ENCODE results near the gene CDC7. TPM values are rescaled to one million over a fixed set of nuclear protein-coding genes. Genes with fewer than 3 reads are reported as not detected.

CDC7 gene
- total and polyA plus RNA-seq, 2 of the 13 experiments (the other 11 are each of a cell fraction or from before 2014, with no cell fraction given), result 2.5 to 12.6 TPM

DNA sequence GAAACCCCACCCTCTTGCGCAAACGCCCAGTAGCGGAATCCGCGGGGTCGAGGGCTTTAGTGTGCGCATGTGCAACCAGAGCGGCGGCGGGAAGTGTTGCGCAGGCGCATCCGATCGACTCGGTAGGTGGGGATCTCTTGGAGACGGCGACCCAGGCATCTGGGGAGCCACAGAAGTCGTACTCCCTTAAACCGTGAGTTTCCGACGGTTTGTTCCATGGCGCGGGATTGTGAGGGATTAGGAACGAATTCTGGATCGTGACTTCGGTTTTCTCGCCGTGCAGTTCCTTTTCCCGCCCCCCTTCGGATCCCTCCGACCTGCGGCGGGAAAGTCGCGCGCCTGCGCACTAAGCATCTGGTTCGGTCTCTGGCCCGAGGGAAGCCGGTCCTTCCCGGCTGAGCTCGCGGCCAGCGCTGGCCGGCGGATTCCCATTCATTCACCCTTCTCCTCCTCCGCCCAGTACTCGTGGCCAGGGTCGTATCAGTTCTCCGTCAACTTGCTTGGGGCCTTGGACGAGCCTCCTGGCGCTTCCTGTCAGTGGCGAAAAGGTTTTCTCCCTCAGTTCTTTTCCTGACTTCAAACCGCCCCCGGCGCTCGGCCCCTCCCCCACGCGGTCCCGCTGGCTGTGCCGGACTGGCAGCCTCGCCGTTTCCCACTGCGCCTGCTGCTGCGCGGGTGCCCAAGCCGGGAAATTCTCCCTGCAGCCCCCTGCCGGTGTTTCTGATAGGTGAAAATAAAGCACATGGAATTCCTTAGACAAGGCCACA lies at the start of gene CDC7 (continued):
- TF ChIP-seq RBFOX2 (IDR thresholded peaks at IDR 0.05; ENCODE audit: low read depth, low read length), result peak; percentile 50; the same call in 1 of the 2 replicates
- TF ChIP-seq ZNF781 (CRISPR knock-in tag; IDR thresholded peaks at IDR 0.05; ENCODE audit: borderline replicate concordance, not compliant biosample characterization), result peak; percentile 40
- TF ChIP-seq PHF8 (CRISPR knock-in tag; IDR thresholded peaks at IDR 0.05), result peak; percentile 60
- TF ChIP-seq ZNF660 (CRISPR knock-in tag; IDR thresholded peaks at IDR 0.05; ENCODE audit: borderline replicate concordance, low read depth), result no peak
- no peak for TF ChIP-seq SRSF9 (IDR thresholded peaks at IDR 0.05; ENCODE audit: borderline replicate concordance, insufficient read depth, low read depth, low read length, poor library complexity, severe bottlenecking)
- no peak for TF ChIP-seq SP1 (IDR thresholded peaks at IDR 0.05)
- TF ChIP-seq SP1 (CRISPR knock-in tag; IDR thresholded peaks at IDR 0.05), result 0 out of 2 replicates have a peak, but pooled peaks have one; percentile 12
- TF ChIP-seq ZNF160 (CRISPR knock-in tag; IDR thresholded peaks at IDR 0.05), result peak; percentile 43; the same call in 1 of the 2 replicates
- TF ChIP-seq ZNF256 (CRISPR knock-in tag; conservative IDR thresholded peaks at IDR 0.05), result 0 out of 2 replicates have a peak, but pooled peaks have one; percentile 19
- TF ChIP-seq ZBTB7A (CRISPR knock-in tag; IDR thresholded peaks at IDR 0.05), result peak; percentile 69
- TF ChIP-seq, protein P1, sequence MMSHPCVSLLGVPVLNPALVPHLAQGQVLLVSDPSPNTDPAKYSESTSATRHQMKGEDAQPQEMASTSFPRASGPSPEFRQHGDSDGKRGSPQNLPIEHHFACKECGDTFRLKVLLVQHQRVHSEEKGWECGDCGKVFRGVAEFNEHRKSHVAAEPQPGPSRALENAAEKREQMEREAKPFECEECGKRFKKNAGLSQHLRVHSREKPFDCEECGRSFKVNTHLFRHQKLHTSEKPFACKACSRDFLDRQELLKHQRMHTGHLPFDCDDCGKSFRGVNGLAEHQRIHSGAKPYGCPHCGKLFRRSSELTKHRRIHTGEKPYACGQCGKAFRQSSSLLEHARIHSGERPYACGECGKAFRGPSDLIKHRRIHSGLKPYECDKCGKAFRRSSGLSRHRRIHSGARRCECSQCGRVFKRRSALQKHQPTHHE (CRISPR knock-in tag; IDR thresholded peaks at IDR 0.05; ENCODE audit: borderline replicate concordance), result peak; percentile 43; the same call in 1 of the 2 replicates
- TF ChIP-seq, protein P2, sequence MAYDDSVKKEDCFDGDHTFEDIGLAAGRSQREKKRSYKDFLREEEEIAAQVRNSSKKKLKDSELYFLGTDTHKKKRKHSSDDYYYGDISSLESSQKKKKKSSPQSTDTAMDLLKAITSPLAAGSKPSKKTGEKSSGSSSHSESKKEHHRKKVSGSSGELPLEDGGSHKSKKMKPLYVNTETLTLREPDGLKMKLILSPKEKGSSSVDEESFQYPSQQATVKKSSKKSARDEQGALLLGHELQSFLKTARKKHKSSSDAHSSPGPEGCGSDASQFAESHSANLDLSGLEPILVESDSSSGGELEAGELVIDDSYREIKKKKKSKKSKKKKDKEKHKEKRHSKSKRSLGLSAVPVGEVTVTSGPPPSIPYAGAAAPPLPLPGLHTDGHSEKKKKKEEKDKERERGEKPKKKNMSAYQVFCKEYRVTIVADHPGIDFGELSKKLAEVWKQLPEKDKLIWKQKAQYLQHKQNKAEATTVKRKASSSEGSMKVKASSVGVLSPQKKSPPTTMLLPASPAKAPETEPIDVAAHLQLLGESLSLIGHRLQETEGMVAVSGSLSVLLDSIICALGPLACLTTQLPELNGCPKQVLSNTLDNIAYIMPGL (CRISPR knock-in tag; IDR thresholded peaks at IDR 0.05; ENCODE audit: borderline replicate concordance in 1 of 2, low read depth in 1 of 2), result peak; percentile 28 to 56; a peak in 2 of 4 replicates
- TF ChIP-seq ZNF343 (CRISPR knock-in tag; IDR thresholded peaks at IDR 0.05), result peak; percentile 47; the same call in 1 of the 2 replicates
- TF ChIP-seq MIXL1 (CRISPR knock-in tag; IDR thresholded peaks at IDR 0.05), result 0 out of 2 replicates have a peak, but pooled peaks have one; percentile 15
- TF ChIP-seq, protein P3, sequence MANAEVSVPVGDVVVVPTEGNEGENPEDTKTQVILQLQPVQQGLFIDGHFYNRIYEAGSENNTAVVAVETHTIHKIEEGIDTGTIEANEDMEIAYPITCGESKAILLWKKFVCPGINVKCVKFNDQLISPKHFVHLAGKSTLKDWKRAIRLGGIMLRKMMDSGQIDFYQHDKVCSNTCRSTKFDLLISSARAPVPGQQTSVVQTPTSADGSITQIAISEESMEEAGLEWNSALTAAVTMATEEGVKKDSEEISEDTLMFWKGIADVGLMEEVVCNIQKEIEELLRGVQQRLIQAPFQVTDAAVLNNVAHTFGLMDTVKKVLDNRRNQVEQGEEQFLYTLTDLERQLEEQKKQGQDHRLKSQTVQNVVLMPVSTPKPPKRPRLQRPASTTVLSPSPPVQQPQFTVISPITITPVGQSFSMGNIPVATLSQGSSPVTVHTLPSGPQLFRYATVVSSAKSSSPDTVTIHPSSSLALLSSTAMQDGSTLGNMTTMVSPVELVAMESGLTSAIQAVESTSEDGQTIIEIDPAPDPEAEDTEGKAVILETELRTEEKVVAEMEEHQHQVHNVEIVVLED (CRISPR knock-in tag; IDR thresholded peaks at IDR 0.05; ENCODE audit: borderline replicate concordance), result peak; percentile 37; the same call in 1 of the 2 replicates
- no peak for TF ChIP-seq MAZ (IDR thresholded peaks at IDR 0.05; ENCODE audit: borderline replicate concordance, low read depth, low read length)
- 0 out of 2 replicates have a peak, but pooled peaks have one; percentile 47 for TF ChIP-seq MAZ (CRISPR knock-in tag; IDR thresholded peaks at IDR 0.05; ENCODE audit: low read depth)
- 0 out of 2 replicates have a peak, but pooled peaks have one; percentile 14 for TF ChIP-seq ZNF124 (CRISPR knock-in tag; IDR thresholded peaks at IDR 0.05)
- TF ChIP-seq ZNF333 (CRISPR knock-in tag; IDR thresholded peaks at IDR 0.05; ENCODE audit: borderline replicate concordance), result peak; percentile 68; the same call in 1 of the 2 replicates
- TF ChIP-seq RAD21 (CRISPR knock-in tag; IDR thresholded peaks at IDR 0.05), result peak; percentile 35
- peak; percentile 47; the same call in 1 of the 2 replicates for TF ChIP-seq TMF1 (CRISPR knock-in tag; IDR thresholded peaks at IDR 0.05; ENCODE audit: low read depth)
- peak; percentile 46; the same call in 1 of the 2 replicates for TF ChIP-seq HNRNPL (IDR thresholded peaks at IDR 0.05; ENCODE audit: low read depth, low read length)

Measured in HepG2 (cell line).